ENCODE data around the gene ZDHHC14.

ZDHHC14 gene

DNA sequence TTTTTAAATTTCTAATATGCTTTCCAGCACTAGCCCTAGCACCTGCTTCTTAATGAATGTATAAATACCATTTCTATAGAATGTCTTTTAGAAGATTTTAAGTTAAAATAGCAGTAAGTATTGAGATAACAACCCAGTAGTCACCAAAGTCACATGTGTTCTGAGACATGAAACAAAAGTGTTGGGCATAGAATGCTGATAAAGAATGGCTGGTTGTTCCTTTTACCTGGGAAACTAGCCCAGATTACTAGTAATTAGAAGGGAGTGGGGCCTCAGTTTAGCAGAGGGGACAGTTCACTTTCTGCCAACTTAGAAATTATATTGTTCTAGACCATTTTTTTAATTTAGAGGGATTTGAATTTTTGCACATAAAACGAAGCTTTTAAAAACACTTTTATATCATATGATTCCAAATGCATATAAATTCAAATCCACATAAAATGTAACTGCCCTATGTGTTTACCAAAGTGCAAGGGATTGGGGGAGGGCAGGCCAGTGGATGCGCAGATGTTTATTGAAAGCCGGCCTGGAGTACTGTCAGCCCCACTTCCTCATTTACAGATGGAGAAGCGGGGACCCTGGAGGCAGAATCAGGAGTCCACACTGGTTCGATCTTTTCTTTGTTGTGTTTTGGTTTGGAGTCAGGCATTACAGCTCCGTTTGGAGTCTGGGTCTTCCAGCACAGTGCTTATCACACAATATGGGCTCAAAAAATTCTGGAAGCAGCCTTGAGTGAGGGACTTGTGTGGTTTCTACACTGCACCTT lies 139.8 kb downstream of the ZDHHC14 start:
- DNase-seq = no peak

DNA sequence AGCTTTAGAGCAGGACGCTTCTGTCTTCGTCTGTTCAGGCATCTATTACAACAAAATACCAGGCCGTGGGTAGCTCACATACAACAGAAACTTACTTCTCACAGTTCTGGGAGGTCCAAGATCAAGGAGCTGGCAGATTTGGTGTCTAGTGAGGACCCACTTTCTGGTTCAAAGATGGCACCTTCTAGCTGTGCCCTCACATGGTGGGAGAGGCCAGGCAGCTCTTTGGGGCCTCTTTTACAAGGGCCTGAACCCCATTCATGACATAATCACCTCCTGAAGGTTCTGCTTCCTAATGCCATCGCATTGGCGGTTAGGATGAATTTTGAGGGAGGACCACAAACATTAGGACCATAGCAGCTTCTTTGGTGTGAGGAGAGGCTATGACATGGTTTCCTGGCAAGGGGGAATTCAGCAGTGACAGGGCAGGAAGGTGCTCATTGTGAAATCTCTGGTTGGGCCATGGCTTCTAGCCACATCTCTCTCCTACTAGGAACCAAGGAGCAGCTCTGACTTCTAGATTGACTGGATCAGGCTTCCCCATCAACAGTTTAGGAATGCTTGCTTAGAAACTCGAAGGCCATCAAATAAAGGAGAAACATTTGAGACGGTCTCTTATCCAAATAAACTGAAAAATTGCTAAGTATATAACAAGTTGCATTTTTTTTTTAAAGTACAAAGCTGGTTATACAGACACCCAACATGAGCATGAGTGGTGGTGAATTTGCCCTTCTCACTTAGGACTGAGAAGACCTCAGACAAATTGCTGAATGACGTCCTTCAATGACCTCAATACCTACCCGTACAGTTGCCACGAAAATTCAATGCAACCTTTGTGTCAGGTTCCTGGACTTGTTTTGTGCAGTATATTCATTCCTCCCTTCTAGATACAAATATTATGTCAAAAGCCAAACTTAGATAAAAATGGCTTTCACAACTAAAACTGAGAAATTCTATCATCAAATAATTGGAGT lies 140.7 kb downstream of the ZDHHC14 start:
- no peak for DNase-seq

DNA sequence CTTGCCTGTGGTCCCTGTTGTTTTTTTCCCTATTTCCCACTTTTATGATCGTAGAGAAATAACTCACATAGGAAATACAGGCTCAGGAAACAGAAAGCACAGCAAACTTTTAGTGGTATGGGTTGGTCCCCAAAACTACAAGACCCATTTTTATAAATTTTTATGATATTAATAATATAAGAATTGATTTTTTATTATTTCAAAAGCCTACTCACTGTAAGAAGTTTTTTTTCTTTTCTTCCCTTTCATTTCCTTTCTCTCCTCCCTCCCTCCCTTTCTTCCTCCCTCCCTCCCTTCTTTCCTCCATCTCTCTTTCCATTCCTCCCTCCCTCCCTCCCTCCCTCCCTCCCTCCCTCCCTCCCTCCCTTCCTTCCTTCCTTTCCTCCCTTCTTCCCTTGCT lies 141.5 kb downstream of the ZDHHC14 start:
- DNase-seq = no peak

DNA sequence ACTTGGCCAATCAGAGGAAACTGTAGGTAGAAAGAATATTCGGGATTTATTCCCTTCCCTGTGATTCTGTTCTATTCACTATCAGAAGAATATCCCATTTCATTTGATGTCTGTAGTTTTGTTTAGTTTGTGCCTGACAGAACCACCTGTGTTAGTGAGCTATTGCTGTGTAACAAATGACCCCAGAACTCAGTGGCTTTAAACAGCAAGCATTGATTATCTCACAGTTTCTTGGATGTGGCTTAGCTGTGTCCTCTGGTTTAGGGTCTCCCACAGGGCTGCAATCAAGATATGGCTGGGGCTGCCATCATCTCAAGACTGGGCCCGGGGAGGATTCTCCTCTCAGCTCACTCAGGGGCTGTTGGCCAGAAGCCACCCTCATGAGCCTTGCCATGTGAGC lies 143.7 kb downstream of the ZDHHC14 start:
- DNase-seq = no peak

DNA sequence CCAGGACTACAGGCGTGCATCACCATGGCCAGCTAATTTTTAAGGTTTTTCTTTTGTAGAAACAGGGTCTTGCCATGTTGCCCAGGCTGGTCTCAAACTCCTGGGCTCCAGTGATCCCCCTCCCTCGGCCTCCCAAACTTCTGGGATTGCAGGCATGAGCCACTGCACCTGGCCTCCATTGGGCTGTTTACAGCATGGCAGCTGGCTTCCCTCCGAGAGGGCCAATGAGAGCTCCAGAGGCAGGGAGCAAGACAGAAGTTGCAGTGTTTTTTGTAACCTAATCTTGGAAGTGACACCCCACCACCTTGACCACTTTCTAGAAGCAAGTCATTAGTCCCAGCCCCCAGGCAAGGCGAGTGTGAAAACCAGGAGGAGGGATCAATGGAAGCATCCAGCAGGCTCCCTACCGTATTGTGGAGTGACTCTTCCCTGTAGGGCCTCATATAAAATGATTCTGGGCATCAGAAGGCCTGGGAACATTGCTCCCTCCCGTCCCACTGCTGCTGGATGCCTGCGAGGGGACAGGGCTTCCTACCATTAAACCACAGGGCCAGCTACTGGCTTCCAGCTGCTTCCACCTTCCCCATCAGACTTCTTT lies 144.4 kb downstream of the ZDHHC14 start:
- no peak for DNase-seq

DNA sequence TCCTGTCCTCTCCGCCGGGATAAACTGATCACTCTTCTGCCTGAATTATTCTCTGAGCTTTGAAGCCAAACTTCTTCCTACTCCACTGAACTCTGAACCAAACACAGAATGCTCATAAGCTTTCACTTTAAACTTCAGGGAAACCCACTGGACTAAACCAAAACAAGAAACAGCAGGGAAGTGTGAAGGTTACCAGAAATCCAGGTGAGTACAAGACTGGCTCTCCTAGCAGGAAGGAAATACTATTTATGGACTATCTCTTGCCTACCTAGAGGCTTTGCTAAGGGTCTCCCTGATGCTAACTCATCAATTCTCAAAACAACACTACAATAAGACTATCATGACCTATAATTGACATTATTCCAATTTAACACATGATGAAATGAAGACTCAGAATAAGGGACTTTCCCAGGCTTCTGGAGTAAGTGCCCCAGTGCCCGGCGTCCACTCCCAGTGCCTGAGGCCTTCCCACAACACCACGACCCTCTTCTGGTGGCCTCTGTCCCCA lies 145.0 kb downstream of the ZDHHC14 start:
- DNase-seq = no peak

DNA sequence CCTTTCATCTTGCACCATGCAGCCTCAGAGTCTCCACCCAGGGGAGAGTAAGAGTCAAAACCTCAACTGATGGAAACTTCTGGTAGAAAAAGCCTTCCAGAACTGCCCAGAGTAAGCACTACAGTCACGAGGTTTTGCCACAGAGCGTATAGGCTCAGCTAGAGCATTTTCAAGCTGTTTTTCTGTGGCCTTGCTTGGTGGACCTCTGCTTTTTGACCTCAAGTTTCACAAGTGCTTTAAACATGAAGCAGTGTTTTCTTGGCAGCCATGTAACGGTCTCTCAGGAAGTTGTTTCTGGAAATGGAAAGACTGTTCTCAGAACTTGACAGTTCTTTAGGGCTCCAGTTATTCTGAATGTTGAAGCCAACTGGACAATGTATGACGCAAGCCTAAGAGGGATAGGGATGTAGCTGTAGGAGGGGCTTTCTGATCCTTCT lies 146.5 kb downstream of the ZDHHC14 start:
- DNase-seq = no peak

DNA sequence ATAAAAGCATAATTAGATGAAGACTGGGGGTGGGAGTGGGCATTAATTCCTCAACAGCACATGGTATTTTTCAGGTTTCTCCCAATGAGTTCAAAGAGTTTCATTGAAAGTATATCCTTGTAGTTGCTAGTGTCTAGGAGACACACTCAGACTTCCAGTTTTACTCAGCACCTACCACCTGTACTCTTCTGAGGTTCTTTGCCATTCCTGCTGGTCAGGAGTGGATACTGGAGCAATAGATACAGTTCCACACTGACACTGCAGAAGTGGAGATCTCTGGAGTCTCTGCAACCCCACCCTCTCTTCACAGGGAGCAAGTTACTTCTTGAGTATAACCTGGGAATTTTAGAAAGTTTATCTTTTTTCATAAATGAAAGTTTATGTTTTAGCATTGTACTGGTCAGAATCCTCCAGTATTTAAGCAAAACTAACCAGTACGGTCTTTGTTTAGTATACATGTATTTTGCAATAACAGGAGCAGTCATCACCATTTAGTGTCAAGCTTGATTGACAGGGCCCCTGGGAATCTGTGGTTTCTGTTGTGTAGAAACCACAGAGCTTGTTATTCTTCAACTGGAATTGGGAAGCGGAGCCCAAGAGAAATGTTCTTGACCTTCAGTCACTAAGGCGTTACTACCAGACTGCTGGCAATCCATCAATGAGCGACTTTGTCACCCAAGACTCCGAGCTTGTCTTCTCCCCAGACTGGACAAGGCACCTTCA lies 148.1 kb downstream of the ZDHHC14 start:
- no peak for DNase-seq

DNA sequence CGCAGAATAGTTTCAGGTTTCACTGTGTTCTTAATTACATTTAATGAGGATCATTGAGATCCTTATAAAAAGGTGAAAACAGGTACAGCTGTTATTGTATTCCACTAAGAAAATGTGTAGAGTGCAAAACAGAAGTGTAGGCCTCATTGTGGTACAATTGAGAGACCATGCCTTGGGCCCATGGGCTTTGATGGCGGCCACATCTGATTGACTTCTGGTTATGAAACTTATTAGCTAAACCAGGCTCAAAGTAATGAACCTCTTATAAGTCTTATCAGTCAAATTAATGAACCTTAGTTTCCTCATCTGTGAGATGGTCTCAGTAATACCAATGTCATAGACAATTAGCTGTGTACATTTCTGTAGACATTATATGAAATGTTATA lies 148.7 kb downstream of the ZDHHC14 start:
- DNase-seq = no peak

DNA sequence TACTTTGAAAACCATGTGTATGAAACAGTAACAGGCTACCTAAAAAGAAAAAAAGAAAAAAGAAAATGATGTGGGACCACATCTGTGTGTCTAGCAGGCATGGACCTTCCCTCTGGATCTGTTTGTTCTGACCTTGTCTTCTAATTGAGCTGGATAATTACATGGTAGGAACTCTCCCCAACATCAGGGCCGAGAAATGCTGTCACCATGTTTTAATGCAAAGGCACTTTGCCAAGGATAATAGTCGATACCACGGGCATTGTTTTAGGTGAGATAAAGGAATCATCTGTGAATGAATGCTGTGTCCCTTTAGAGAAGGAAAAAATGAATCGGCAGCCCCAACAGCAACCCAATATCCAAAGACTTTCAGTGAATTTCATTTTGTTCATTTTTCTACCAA lies 149.1 kb downstream of the ZDHHC14 start:
- no peak for DNase-seq

DNA sequence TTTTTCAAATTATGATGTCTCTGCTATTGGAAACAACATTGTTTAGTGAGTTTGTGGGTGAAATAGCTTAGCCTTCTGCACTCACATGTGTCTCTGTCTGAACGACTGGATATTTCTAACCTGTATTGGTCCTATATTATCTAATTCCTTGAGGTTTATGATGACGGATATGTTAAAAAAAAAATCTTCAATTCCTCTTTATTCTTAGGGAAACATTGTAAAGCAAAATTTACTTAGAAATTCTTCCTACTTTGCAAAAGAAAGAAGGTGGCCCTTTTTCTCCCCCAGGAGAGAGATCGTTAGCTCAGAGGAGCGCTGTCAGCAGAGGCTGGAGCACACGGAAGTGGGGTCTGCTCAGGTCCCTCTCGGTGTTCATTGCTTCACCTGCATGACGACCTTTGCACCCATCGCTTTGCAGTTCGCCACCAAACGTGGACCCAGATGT lies 149.8 kb downstream of the ZDHHC14 start:
- DNase-seq = no peak

DNA sequence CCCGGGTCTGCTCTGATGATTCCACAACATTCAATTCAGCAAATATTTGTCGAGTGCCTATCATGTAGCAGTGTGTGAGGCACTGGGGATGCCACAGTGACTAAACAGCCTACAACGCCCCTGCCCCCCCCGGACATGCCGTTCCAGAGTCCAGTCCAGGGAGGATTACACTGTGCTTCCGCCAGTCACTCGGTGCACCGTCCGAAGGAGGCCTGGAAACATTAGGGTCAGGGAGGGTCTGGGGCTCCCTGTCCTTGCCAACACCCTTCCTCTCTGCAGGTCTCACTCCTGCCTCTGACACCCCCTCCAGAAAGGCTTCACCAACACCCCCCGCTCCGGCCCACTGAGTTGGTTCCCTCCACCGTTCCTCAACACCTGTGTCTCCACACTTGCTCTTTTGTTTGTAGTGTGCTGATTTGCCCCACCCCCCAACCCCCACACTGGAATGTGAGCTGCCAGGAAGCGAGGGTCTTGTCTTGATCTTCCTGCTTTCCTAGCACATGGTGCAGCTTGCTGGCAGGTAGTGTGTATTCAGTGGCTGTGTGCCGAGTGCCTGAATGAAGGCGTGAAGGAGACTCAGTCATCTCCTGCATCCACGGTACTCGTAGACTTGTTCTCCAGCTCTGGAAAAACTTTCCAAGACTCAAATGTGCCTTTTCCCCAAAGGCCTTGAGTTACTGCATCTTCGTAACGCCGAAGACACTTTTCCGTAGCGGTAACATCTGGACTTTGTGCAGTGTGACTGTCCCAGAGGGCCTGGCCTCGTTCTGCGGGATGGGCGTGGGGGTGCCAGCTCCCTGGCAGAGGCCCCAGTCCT lies 150.4 kb downstream of the ZDHHC14 start:
- DNase-seq = no peak

DNA sequence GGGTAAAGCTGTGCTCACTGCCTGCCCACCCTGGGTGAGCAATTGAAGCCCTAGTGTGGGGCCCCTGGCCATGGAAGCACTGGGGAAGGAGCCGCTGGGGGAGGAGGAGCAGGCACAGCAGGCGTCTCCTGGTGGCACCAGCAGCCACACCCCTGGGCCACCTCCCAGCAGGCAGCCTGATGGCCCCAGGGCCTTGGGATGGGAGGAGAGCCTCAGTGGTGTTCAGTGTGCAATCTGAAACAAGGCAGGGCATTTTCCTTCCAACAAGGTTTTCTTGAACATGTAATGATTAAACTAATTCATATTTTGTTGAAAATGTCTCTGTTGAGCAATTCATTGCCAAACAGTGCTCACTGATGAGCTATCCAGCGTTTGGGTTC lies 151.0 kb downstream of the ZDHHC14 start:
- no peak for DNase-seq

DNA sequence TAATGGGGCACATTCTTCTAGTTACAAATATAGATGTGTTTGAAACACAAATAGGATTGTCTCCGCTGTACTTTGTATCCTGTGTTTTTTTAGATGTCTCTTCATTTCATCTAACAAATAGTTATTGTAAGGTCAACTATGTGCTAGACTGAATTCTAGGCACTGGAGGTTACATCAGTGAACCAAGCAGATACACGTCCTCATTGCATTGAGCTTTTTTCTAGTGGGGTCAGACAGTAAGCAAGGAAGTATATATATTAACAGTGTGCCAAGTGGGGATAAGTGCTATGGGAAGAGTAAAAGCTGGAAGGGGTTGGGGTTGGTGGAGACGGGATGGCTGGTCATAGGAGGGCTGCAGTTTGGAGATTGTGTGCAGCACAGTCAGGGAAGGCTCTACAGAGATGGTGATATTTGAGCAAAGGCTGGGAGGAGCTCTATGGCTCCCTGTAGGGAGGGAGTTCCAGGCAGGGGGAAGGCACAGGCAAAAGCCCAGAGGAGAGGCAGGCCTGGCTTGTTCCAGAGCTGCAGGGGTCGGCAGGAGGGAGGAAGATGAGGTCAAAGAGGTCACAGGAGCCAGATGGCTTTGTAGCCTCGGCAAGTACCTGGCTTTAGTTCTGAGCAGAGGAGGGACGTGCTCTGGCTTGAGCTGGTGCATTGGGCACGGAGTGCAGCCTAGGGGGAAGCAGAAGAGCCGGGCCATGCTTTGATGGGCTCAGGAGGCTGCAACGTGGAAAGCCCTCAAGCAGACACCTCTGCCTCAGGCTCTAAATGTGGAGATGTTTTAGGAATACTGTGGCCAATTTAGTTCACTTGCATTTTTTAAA lies 152.3 kb downstream of the ZDHHC14 start:
- DNase-seq = no peak

DNA sequence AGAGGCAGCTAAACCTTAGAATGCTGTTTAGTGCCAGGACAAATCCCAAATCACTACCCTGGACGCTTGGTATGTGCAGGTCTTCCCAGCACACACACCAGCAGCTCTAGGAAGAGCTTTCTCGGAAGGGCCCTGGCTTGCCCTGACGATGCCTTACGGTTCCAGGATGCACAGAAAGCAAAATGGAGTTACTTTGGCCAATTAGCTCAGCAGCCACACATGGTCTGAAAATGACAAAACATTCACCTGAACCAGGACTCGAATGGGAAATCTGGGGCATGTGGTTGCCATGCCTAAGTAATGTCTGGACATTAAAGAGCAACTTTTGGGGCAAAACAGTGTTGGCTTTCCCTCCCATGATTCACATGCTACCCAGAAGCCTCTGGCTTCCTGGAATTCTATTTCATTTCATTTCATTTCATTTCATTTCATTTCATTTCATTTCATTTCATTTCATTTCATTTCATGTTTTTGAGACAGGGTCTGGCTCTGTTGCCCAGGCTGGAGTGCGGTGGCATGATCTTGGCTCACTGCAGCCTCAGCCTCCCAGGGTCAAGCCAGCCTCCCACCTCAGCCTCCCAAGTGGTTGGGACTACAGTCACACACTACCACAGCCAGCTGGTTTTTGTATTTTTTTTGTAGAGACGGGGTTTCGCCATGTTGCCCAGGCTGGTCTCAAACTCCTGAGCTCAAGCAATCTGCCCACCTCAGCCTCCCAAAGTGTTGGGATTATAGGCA lies 153.3 kb downstream of the ZDHHC14 start:
- no peak for DNase-seq

DNA sequence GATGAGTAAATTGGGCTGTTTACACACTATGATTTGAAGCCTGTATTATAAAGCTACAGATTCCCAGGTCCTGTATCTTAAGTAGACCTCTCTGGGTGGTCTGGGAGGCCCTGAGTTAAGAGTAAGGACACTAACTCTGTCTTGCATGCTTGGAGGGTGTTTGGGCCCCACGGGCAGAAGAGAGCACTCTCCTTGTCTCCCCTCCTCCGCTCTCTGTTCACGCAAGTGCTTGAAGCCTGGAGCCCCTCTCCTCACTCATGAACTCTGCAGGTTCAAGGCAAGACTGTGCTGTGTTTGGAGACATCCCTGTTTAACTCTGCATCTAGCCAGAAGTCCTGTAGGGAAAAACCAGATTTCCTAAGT lies 154.0 kb downstream of the ZDHHC14 start:
- DNase-seq = no peak

DNA sequence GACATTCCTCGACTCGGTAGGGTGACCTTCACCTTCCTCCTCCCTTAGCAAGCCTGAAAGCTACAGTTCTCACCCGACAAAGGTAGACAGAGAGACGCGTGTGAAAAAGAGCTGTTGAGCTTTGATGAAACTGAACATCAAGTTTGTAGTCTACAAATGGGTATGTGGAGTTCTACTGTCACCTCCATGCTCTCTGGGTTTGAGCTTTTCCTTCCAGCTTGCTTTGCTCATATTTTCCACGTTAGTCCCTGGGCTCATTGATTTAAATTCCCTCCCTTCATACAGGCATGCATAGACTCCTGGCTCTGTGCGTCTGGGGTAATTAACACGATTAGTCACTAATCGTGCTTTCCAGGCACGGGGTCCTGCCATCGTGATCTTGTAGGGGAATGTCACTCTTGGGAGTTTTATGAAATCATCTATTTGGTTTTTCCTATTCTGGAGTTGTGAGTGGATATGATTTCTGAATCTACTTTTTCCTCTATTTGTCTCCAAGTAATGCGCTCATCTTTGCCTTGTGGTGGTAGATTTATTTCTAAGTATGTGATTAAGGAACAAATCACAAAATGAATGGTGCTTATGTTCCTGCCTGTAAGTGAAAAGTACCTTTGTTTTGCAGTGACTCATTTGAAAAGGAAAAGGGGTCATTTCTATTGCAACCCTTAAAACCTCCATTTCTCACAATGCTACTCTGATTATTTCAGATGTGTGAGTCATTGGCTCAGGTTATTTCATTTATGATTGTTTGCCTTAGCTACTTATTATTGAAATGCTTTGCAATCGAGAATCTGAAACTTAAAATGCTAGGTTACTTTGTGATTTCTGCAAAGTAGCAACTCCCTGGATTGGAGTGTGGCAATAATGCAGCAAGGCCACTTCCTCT lies 154.6 kb downstream of the ZDHHC14 start:
- DNase-seq = no peak

DNA sequence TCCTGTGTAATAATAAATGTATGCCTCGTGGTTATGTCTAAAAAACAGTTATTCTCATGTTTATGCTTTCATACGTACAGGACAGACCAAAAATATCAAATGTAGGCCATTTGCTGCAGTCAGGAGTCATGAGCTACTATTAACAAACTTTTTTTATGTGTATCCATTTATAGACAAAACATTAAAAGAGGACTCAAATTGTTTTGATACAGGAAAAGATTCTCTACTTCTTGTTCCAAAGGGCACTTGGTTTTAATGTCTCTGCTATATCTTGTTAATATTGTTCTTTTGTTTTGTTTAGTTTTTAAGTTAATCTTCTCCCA lies 155.2 kb downstream of the ZDHHC14 start:
- no peak for DNase-seq

DNA sequence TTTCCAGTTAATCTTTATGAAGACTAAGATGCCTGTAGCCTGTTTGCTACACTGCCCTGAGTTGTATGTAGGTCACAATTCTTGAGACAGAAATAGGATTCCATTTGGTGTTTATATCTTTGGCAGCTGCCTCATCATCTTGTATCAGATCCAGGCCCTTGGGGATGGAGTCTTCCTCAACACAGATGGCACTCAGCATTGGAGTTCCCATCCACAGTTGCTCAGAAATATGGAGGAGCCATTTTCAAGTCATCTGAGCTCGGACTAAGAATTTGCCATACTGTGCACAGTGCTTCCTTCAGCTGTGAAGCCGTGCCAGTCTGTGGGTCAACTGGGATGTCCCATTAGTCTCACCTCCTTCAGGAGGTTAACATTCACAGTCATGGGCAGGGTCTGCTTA lies 156.6 kb downstream of the ZDHHC14 start:
- no peak for DNase-seq
